ENCODE data around the gene PLA2G2E. TPM values are rescaled to one million over a fixed set of nuclear protein-coding genes. Genes with fewer than 3 reads are reported as not detected.
A peak's percentile ranks its signal among the peaks of the same experiment; 100 is the strongest.
"Not testable (repeated sequence)": the region's sequence is repeated elsewhere in the genome, so short reads cannot be mapped to it uniquely, and the experiment has no call there.

Gene PLA2G2E
- total RNA-seq, 3 donors from 2014 or later, result not detected

DNA sequence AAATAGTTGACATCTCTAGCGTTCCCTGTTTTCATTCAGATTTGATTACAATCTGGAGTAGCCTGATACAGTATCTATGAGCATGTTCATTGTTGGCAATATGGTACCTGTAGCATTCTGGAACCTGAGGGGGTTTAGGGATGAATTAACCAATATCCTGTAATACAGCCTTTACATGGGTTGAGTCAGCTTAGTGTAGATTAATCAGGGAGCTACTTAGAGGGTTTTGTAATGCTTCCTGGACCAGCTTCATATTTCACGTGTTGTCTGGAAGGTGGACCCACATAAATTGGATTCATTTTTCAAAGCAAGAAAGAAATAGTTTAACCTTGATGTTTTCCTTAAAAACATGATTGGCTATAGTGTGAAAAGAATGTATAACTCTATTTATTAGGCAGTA is 37.6 kb downstream of the PLA2G2E start:
- TF ChIP-seq, protein P1, sequence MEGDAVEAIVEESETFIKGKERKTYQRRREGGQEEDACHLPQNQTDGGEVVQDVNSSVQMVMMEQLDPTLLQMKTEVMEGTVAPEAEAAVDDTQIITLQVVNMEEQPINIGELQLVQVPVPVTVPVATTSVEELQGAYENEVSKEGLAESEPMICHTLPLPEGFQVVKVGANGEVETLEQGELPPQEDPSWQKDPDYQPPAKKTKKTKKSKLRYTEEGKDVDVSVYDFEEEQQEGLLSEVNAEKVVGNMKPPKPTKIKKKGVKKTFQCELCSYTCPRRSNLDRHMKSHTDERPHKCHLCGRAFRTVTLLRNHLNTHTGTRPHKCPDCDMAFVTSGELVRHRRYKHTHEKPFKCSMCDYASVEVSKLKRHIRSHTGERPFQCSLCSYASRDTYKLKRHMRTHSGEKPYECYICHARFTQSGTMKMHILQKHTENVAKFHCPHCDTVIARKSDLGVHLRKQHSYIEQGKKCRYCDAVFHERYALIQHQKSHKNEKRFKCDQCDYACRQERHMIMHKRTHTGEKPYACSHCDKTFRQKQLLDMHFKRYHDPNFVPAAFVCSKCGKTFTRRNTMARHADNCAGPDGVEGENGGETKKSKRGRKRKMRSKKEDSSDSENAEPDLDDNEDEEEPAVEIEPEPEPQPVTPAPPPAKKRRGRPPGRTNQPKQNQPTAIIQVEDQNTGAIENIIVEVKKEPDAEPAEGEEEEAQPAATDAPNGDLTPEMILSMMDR (IDR thresholded peaks at IDR 0.05), result no peak
- TF ChIP-seq POLR2A (IDR thresholded peaks at IDR 0.05) (no peak), POLR2AphosphoS5 (IDR thresholded peaks at IDR 0.05) (no peak)
- H3K36me3 ChIP-seq, result no peaks in the 10 kb centered on the region
- peaks cover 0 to 12% of the 10 kb centered on the region in 2 donors for H3K4me1 ChIP-seq
- no peak overlapping the region for H3K27ac ChIP-seq
- intact Hi-C loops (cut with DNase I; ENCODE audit: low total_unique reads), result no loop called here
- no peaks in the 10 kb centered on the region for H3K9me3 ChIP-seq
- no peak for DNase-seq (ENCODE audit: low spot score in 2 of 2)
- H3K4me3 ChIP-seq, result no peak overlapping the region
- H3K27me3 ChIP-seq, result no peaks in the 10 kb centered on the region

DNA sequence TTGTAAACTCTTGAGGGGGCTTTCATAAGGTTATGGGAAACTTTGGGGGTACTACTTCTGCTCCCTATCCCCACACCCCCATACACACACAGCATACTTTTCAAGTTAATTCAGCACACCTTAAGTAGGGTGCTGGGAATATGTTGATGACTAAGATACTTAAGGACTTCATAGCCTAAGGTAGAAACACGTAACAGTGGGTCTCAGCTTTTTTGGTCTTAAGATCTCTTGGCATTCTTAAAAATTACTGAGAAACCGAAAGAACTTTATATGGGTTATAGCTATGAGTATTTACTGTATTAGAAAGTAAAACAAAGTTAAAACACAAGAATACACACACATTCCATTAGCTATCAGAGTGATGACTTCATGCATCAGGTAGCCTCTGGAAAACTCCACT is 39.1 kb downstream of the PLA2G2E start:
- Histone ChIP-seq H3K27me3 (no peaks in the 10 kb centered on the region), H3K4me1 (peaks cover 0 to 12% of the 10 kb centered on the region in 2 donors), H3K9me3 (no peaks in the 10 kb centered on the region), H3K27ac (no peak overlapping the region), H3K4me3 (no peak overlapping the region), H3K36me3 (no peaks in the 10 kb centered on the region)
- DNase-seq (ENCODE audit: low spot score in 2 of 2), result no peak
- TF ChIP-seq, protein P1 (IDR thresholded peaks at IDR 0.05), result no peak
- intact Hi-C loops (cut with DNase I; ENCODE audit: low total_unique reads), result no loop called here

DNA sequence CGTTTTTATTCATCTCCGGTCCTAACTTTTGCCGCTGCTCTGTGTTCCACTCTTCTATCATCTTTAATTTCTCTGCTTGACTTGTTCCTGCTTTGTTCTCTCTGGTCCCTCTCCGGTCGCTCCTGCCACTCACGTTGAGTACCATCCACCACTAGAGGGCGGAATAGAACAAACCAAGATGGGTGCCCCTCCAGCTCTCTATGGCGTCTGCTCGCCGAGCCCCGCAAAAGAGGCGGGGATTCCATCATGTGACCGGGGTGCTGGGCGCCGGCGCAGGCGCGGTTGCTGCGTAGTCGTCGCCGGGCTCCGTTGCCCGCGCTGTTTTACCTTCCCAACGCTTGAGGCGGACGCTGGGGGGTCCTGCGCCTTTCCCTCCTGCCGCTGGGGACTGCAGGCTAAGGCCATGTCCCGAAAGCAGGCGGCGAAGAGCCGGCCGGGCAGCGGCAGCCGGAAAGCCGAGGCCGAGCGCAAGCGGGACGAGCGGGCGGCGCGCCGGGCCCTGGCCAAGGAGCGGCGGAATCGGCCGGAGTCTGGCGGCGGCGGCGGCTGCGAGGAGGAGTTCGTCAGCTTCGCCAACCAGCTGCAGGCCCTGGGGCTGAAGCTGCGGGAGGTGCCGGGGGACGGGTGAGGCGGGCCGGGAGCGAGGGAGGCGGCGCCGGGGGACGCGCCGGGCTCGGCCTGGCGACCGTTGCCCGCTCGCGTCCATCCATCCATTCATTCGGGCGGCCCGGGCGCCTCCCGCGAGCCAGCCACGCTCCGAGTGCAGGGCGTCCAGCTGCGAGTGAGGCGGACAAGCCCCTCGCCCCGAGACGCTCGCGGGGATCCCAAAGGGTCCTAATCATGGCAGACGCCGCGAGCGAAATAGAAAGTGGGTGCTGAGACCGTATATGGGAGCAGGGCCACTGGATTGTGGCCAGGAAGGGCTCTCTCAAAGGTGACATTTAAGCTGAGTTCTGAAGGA is 41.0 kb downstream of the PLA2G2E start, which contains the start of gene OTUD3:
Gene OTUD3, plus strand, starts transcription at position 285 of the 961 bp plus-strand sequence. Its CDS starts 119 bp downstream, at position 404.
- Histone ChIP-seq H3K4me3 (peak within 1 kb of the TSS; percentile 71 to 89 (median 87)), H3K27ac (peak within 1 kb of the TSS; percentile 91 to 94), H3K27me3 (no peaks in the 10 kb centered on the region), H3K36me3 (no peaks in the 10 kb centered on the region), H3K9me3 (no peaks in the 10 kb centered on the region), H3K4me1 (peaks cover 0 to 12% of the 10 kb centered on the region in 2 donors)
- peak; percentile 91 to 94 for DNase-seq (ENCODE audit: low spot score in 2 of 2)
- intact Hi-C loops (cut with DNase I; ENCODE audit: low total_unique reads), result no loop called here
- TF ChIP-seq, protein P1 (IDR thresholded peaks at IDR 0.05), result peak; percentile 87 to 96 (median 95)
- peak; percentile 77 to 90 (median 81) for TF ChIP-seq POLR2AphosphoS5 (IDR thresholded peaks at IDR 0.05)
- TF ChIP-seq POLR2A (IDR thresholded peaks at IDR 0.05), result peak; percentile 65

DNA sequence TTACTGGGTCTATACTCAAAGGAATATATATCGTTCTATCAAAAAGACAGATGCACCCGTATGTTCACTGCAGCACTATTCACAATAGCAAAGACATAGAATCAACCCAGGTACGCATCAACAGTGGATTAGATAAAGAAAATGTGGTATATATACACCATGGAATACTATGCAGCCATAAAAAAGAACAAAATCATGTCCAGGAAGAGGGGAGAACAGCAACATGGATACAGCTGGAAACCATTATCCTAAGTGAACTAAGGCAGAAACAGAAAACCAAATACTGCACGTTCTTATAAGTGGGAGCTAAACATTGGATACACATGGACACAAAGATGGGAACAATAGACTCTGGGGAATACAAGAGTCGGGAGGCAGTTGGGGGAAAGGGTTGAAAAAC is 42.6 kb downstream of the PLA2G2E start:
- intact Hi-C loops (cut with DNase I; ENCODE audit: low total_unique reads); H3K27me3 ChIP-seq; H3K9me3 ChIP-seq; DNase-seq (ENCODE audit: low spot score in 2 of 2); H3K36me3 ChIP-seq; H3K27ac ChIP-seq; H3K4me3 ChIP-seq: not testable (repeated sequence)
- peaks cover 0 to 12% of the 10 kb centered on the region in 2 donors for H3K4me1 ChIP-seq

DNA sequence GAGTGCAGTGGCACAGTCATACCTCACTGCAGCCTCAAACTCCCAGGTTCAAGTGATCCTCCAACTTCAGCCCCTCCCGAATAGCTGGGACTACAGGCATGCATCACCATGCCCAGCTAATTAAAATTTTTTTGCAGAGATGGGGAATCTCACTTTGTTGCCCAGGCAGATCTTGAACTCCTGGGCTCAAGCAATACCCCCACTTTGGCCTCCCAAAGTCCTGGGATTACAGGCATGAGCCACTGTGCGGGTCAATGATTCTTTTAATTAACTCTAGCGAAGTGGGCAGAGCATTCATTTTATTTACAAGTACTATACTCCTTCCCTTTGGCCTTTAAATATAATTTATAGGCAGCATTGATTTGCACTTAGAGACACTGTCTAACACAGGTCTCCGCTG is 43.8 kb downstream of the PLA2G2E start:
- no peak for DNase-seq (ENCODE audit: low spot score in 2 of 2)
- H3K36me3 ChIP-seq, result no peaks in the 10 kb centered on the region
- no peaks in the 10 kb centered on the region for H3K27me3 ChIP-seq
- TF ChIP-seq POLR2AphosphoS5 (IDR thresholded peaks at IDR 0.05), result no peak
- no peak for TF ChIP-seq POLR2A (IDR thresholded peaks at IDR 0.05)
- TF ChIP-seq, protein P1 (IDR thresholded peaks at IDR 0.05), result no peak
- H3K27ac ChIP-seq, result no peak overlapping the region
- H3K4me3 ChIP-seq, result no peak overlapping the region
- H3K9me3 ChIP-seq, result no peaks in the 10 kb centered on the region
- intact Hi-C loops (cut with DNase I; ENCODE audit: low total_unique reads), result no loop called here
- H3K4me1 ChIP-seq, result peaks cover 0 to 12% of the 10 kb centered on the region in 2 donors
